ENCODE results near the gene DTD1. TPM values are rescaled to one million over a fixed set of nuclear protein-coding genes. Genes with fewer than 3 reads are reported as not detected.

DTD1 gene
- total RNA-seq, 2 donors from 2014 or later, result 15.5 to 16.9 TPM

DNA sequence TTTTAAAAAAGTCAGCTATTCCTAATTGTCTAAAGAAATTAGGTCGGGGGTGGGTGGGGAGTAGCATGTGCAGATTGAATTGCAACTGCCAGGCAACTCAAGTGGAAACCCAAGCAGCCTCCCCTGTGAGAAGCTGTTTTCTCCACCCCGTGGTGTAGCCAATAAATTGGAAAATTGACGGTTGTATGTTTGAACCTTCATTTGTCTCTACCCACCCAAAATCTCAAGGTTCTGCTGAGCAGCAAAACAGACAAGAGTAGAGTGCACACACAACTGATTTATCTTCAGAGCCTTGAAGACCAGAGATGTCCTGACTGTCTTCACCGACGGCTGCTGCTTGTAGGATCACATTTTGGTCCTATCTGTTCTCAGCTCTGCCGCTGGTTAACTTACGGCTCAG, 88.5 kb downstream of the DTD1 start:
- H3K4me3 ChIP-seq, result no peak overlapping the region
- H3K9me3 ChIP-seq, result no peaks in the 10 kb centered on the region
- no peaks in the 10 kb centered on the region for H3K4me1 ChIP-seq
- H3K27me3 ChIP-seq, result no peaks in the 10 kb centered on the region
- DNase-seq (ENCODE audit: low spot score), result no peak
- TF ChIP-seq, protein P1, sequence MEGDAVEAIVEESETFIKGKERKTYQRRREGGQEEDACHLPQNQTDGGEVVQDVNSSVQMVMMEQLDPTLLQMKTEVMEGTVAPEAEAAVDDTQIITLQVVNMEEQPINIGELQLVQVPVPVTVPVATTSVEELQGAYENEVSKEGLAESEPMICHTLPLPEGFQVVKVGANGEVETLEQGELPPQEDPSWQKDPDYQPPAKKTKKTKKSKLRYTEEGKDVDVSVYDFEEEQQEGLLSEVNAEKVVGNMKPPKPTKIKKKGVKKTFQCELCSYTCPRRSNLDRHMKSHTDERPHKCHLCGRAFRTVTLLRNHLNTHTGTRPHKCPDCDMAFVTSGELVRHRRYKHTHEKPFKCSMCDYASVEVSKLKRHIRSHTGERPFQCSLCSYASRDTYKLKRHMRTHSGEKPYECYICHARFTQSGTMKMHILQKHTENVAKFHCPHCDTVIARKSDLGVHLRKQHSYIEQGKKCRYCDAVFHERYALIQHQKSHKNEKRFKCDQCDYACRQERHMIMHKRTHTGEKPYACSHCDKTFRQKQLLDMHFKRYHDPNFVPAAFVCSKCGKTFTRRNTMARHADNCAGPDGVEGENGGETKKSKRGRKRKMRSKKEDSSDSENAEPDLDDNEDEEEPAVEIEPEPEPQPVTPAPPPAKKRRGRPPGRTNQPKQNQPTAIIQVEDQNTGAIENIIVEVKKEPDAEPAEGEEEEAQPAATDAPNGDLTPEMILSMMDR (IDR thresholded peaks at IDR 0.05), result no peak
- H3K27ac ChIP-seq, result no peak overlapping the region
- H3K36me3 ChIP-seq, result no peaks in the 10 kb centered on the region

DNA sequence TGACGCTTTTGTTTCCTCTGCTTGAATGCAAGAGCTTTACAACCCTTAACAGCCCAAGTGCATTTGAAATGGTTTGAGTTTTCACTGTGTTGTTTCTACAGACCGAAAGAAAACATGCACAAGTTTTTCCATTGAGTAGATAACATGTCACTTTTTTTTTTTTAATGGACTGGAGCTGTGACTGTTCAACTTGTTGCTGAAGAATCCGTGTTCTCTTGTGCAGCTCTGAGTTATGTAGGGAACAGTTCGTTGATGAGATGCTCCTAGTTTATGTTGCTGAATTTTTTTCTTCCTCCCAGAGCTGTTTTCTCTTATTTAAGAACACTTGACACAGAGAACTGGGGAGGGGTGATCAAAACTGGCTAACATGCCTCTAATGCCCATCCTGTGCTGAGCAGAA, 89.3 kb downstream of the DTD1 start:
- TF ChIP-seq, protein P1 (IDR thresholded peaks at IDR 0.05), result no peak
- H3K4me1 ChIP-seq, result no peaks in the 10 kb centered on the region
- no peak overlapping the region for H3K27ac ChIP-seq
- H3K27me3 ChIP-seq, result no peaks in the 10 kb centered on the region
- H3K9me3 ChIP-seq, result no peaks in the 10 kb centered on the region
- H3K36me3 ChIP-seq, result no peaks in the 10 kb centered on the region
- no peak for DNase-seq (ENCODE audit: low spot score)
- H3K4me3 ChIP-seq, result no peak overlapping the region

DNA sequence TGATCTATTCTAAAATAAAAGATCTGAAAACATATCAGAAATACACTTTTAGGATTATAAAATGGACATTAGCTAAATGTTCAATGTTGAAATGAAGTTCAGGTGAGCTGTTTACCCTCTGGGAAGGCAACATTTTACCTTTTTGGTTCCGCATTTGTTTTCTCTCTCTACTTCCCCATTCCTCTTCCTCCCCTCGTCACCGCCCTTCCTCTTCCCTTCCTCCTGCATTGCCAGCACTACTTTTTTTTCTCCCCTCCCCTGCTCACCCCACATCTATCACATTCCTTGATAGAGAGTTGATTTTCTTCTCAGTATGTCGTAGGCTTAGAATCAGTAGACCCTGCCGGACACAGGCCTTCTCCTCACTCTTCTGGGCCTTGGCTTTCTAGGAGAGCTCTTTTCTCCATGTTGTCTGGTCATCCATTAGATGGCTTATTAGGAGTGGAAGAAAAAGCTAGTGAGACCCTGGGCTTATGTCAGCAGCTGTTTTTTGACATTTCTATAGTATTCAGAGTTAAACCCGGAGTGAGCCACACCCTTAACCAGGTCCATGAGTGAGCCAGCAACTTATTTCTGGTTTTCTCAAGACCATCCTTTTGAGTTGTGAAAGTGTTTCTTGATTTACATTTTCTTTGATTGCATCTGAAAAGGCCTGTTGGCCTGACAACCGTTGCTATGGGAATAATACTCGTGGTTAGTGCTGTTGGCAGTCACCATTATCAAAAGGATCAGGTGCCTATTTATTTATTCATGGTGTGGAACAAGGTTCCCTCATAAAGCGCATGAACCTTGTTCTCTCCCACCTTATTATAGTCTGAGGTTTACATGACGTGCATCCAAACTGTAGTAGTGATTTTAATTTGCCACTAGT, 90.9 kb downstream of the DTD1 start:
- Histone ChIP-seq H3K4me3 (no peak overlapping the region), H3K27ac (no peak overlapping the region), H3K4me1 (no peaks in the 10 kb centered on the region), H3K27me3 (no peaks in the 10 kb centered on the region), H3K9me3 (no peaks in the 10 kb centered on the region), H3K36me3 (no peaks in the 10 kb centered on the region)
- TF ChIP-seq, protein P1 (IDR thresholded peaks at IDR 0.05), result no peak
- no peak for DNase-seq (ENCODE audit: low spot score)

DNA sequence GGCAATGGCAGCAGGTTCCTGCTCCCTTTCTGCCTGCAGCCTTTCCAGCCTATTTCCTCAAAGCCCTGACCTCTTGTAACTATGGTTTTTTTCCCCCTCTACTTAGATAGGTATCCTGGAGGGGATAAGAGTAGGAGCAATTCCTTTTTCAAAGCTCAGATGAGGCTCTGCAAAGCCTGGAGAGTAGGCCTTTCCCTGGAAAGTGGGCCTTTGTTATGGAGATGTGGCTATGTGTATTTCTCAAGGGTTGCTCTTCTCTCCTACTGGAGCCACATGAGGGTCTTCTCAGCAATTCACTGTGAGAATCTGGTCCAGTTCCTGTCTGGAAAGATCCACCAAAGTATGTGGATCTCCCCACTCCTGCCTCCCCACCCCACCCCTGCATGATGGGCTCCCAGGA, 96.0 kb downstream of the DTD1 start:
- TF ChIP-seq, protein P1 (IDR thresholded peaks at IDR 0.05), result no peak
- Histone ChIP-seq H3K9me3 (no peaks in the 10 kb centered on the region), H3K4me3 (no peak overlapping the region), H3K27me3 (no peaks in the 10 kb centered on the region), H3K4me1 (no peaks in the 10 kb centered on the region), H3K27ac (no peak overlapping the region), H3K36me3 (no peaks in the 10 kb centered on the region)
- no peak for DNase-seq (ENCODE audit: low spot score)

DNA sequence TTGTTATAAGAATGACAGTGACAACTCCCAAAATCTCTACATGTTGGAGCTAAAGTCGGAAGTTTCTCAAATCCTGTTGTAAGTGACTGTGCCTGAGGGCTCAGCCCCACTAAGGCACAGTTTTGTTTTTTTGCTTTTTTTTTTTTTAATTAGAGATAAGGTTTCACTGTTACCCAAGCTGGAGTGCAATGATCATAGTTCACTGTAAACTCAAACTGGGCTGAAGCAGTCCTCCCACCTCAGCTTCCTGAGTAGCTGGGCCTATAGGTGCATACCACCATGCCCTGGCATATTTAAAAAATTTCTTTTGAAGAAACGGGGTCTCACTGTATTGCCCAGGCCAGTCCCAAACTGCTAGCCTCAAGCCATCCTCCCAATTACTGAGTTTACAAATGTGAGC, 96.9 kb downstream of the DTD1 start:
- Histone ChIP-seq H3K9me3 (no peaks in the 10 kb centered on the region), H3K4me3 (no peak overlapping the region), H3K36me3 (no peaks in the 10 kb centered on the region), H3K4me1 (no peaks in the 10 kb centered on the region), H3K27me3 (no peaks in the 10 kb centered on the region), H3K27ac (no peak overlapping the region)
- no peak for DNase-seq (ENCODE audit: low spot score)
- TF ChIP-seq, protein P1 (IDR thresholded peaks at IDR 0.05), result no peak

DNA sequence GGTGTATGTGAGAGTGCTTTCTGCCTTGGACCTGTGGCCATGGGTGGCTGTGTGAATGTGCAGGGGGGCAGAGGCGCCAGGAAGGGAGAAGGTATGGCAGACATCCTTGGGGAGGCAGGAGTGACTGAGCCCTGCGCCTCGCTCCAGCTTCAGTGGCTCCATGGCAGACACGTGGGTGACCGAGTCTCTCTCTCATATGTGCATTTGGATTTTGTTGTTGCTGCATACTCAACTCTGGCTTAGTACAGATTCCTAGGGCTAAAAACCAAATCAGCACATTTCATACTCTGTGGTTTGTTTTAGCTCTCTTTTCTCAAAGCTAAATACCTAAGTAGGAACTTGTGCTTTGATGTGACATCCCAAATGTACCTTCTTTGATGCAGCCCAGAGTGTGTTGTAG, 97.6 kb downstream of the DTD1 start:
- no peak for DNase-seq (ENCODE audit: low spot score)
- no peaks in the 10 kb centered on the region for H3K4me1 ChIP-seq
- TF ChIP-seq, protein P1 (IDR thresholded peaks at IDR 0.05), result no peak

More for the DNA sequence above, 97.6 kb downstream of the DTD1 start:
- Histone ChIP-seq H3K27me3 (no peaks in the 10 kb centered on the region), H3K27ac (no peak overlapping the region), H3K4me3 (no peak overlapping the region), H3K36me3 (no peaks in the 10 kb centered on the region), H3K9me3 (no peaks in the 10 kb centered on the region)
